SU-DHL-6 (cell line): ENCODE data around the gene SMARCD3.

ENCODE experiments used
- H2AFZ ChIP-seq: fragments of 200-600 bp; sonication (generic); 2 replicates; pipeline ENCODE4 v1.6.1; 2014; ENCODE audit warnings: low read depth, mild to moderate bottlenecking, moderate library complexity, mixed read lengths, antibody characterized with exemption, low read length; ENCODE audit not compliant: severe bottlenecking
- H3F3A ChIP-seq: fragments of 200-600 bp; shearing (Covaris generic); 2 replicates; pipeline ENCODE4 v1.6.0; 2016; ENCODE audit warnings: antibody characterized with exemption, mild to moderate bottlenecking; ENCODE audit not compliant: insufficient read depth
- H3K27ac ChIP-seq: fragments of 200-600 bp; sonication (generic); 2 replicates; pipeline ENCODE4 v1.5.1; 2016; ENCODE audit warnings: low read depth, mild to moderate bottlenecking, low read length, moderate library complexity, mixed read lengths
- H3K27me3 ChIP-seq: fragments of 200-600 bp; sonication (generic), shearing (Covaris generic); 2 replicates; pipeline ENCODE4 v1.6.0; 2014; ENCODE audit warnings: mild to moderate bottlenecking, low read length
- H3K36me3 ChIP-seq: fragments of 200-600 bp; sonication (generic); 2 replicates; pipeline ENCODE4 v1.6.1; 2014; ENCODE audit warnings: mild to moderate bottlenecking, low read length, mixed read lengths
- H3K4me2 ChIP-seq: fragments of 300-600, 200-600 bp; shearing (Covaris generic), sonication (generic); 2 replicates; pipeline ENCODE4 v1.6.0; 2014; ENCODE audit warnings: low read length, low read depth, mild to moderate bottlenecking; ENCODE audit not compliant: poor library complexity, severe bottlenecking
- H3K4me3 ChIP-seq: fragments of 200-600 bp; sonication (generic); 2 replicates; pipeline ENCODE4 v1.5.1; 2014; ENCODE audit warnings: antibody characterized with exemption, low read length, mild to moderate bottlenecking, mixed read lengths; ENCODE audit not compliant: insufficient read depth, poor library complexity, severe bottlenecking
- H3K79me2 ChIP-seq: fragments of 200-600 bp; sonication (generic); 2 replicates; pipeline ENCODE4 v1.6.1; 2014; ENCODE audit warnings: mild to moderate bottlenecking, low read length, moderate library complexity; ENCODE audit not compliant: insufficient read depth
- H3K9ac ChIP-seq: fragments of 200-600 bp; sonication (generic); 2 replicates; pipeline ENCODE4 v1.7.0; 2014; ENCODE audit warnings: mild to moderate bottlenecking, low read length
- H3K9me2 ChIP-seq: fragments of 200-600 bp; sonication (generic); replicated peaks from 2 replicates; pipeline ENCODE4 v1.6.1; 2014; ENCODE audit warnings: low read length; ENCODE audit not compliant: insufficient read depth
- H3K9me3 ChIP-seq: fragments of 200-600 bp; sonication (generic); 2 replicates; pipeline ENCODE4 v1.6.1; 2014; ENCODE audit warnings: low read length, mixed read lengths; ENCODE audit not compliant: insufficient read depth
- H4K20me1 ChIP-seq: fragments of 200-600 bp; sonication (generic); 2 replicates; pipeline ENCODE4 v1.6.1; 2014; ENCODE audit warnings: low read depth, mild to moderate bottlenecking, antibody characterized with exemption, low read length, moderate library complexity, mixed read lengths
- EZH2phosphoT487 ChIP-seq: fragments of 200-600 bp; sonication (generic), shearing (Covaris generic); conservative IDR thresholded peaks from 2 replicates; pipeline ENCODE4 v1.6.1; 2018; ENCODE audit warnings: mild to moderate bottlenecking, antibody characterized with exemption, low read length, moderate library complexity, mixed read lengths
- TF ChIP-seq, protein P1 (sequence below): fragments of 200-600 bp; sonication (generic); IDR thresholded peaks from one replicate; pipeline ENCODE4 v1.5.1; 2017; ENCODE audit warnings: antibody characterized with exemption, mild to moderate bottlenecking, low read length, moderate library complexity; ENCODE audit not compliant: insufficient read depth, poor library complexity, severe bottlenecking

Gene SMARCD3

DNA sequence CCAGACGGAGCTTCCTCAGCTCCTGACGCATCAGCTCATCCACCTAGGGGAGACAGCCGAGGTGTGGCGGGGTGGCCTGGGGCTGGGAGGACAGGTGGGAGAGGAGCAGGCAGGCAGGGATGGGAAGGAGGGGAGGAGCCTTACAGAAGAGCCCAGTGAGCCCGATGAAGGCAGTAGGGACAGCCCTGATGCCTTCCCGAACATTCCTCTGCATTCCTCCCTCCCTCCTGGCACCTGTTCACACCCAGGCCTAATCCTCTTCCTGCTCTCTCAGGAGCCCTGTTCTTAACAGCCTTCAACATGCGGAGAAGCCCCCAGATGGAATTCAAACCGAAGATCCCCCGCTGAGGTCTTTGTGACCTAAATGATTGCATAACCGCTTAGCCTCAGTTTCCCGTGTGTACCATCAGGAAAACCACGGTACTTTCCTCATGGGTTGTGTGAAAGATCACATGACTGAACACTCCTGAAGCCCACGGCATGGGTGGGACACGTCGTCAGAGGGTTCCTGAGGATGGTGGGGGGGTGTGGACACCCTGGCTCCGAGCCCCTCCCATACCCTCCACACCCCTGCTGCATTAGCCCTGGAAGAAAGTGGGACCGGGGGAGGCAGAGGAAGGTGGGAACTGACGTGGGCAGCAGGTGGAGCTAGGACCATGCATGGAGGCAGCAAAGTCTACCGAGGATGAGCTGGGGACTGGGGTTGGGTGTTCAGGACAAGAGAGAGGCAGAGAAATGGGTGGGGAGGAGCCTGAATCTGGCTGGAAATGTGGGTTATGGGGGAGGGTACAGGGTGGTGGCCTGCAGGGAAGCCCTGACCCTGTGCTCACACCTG, 52.7 kb downstream of the SMARCD3 start:
- no peaks in the 10 kb centered on the region for H3K9me3 ChIP-seq
- no peaks in the 10 kb centered on the region for H3K9me2 ChIP-seq
- no peak overlapping the region for H2AFZ ChIP-seq
- H3K27me3 ChIP-seq = no peaks in the 10 kb centered on the region
- TF ChIP-seq EZH2phosphoT487 = no peak
- TF ChIP-seq, protein P1, sequence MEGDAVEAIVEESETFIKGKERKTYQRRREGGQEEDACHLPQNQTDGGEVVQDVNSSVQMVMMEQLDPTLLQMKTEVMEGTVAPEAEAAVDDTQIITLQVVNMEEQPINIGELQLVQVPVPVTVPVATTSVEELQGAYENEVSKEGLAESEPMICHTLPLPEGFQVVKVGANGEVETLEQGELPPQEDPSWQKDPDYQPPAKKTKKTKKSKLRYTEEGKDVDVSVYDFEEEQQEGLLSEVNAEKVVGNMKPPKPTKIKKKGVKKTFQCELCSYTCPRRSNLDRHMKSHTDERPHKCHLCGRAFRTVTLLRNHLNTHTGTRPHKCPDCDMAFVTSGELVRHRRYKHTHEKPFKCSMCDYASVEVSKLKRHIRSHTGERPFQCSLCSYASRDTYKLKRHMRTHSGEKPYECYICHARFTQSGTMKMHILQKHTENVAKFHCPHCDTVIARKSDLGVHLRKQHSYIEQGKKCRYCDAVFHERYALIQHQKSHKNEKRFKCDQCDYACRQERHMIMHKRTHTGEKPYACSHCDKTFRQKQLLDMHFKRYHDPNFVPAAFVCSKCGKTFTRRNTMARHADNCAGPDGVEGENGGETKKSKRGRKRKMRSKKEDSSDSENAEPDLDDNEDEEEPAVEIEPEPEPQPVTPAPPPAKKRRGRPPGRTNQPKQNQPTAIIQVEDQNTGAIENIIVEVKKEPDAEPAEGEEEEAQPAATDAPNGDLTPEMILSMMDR = no peak
- H3K79me2 ChIP-seq = no peaks in the 10 kb centered on the region
- no peaks in the 10 kb centered on the region for H4K20me1 ChIP-seq
- no peak overlapping the region for H3K9ac ChIP-seq
- no peak overlapping the region for H3K4me2 ChIP-seq
- no peaks in the 10 kb centered on the region for H3F3A ChIP-seq
- no peak overlapping the region for H3K4me3 ChIP-seq
- no peaks in the 10 kb centered on the region for H3K36me3 ChIP-seq
- H3K27ac ChIP-seq = no peak overlapping the region

- no peak for TF ChIP-seq EZH2phosphoT487
- TF ChIP-seq, protein P1 = no peak
- Histone ChIP-seq H3K36me3 (no peaks in the 10 kb centered on the region), H3K27ac (no peak overlapping the region), H3K4me2 (no peak overlapping the region), H4K20me1 (no peaks in the 10 kb centered on the region), H3K79me2 (no peaks in the 10 kb centered on the region), H2AFZ (no peak overlapping the region), H3K27me3 (no peaks in the 10 kb centered on the region), H3K9ac (no peak overlapping the region), H3K4me3 (no peak overlapping the region), H3K9me3 (no peaks in the 10 kb centered on the region), H3F3A (no peaks in the 10 kb centered on the region), H3K9me2 (no peaks in the 10 kb centered on the region)
These were observed 54.3 kb downstream of the SMARCD3 start for GRCh38 chr7:151194188-151194587.

GRCh38 chr7:151193203-151193978, 55.1 kb downstream of the SMARCD3 start:
- Histone ChIP-seq H3K27ac (no peak overlapping the region), H2AFZ (no peak overlapping the region), H3F3A (no peaks in the 10 kb centered on the region), H3K27me3 (no peaks in the 10 kb centered on the region), H3K4me2 (no peak overlapping the region), H3K4me3 (no peak overlapping the region), H3K9me3 (no peaks in the 10 kb centered on the region), H3K9me2 (no peaks in the 10 kb centered on the region), H4K20me1 (no peaks in the 10 kb centered on the region), H3K9ac (no peak overlapping the region), H3K36me3 (no peaks in the 10 kb centered on the region), H3K79me2 (no peaks in the 10 kb centered on the region)
- no peak for TF ChIP-seq EZH2phosphoT487
- TF ChIP-seq, protein P1 = no peak
